Measurements from ENCODE around the gene PER1.

DNA sequence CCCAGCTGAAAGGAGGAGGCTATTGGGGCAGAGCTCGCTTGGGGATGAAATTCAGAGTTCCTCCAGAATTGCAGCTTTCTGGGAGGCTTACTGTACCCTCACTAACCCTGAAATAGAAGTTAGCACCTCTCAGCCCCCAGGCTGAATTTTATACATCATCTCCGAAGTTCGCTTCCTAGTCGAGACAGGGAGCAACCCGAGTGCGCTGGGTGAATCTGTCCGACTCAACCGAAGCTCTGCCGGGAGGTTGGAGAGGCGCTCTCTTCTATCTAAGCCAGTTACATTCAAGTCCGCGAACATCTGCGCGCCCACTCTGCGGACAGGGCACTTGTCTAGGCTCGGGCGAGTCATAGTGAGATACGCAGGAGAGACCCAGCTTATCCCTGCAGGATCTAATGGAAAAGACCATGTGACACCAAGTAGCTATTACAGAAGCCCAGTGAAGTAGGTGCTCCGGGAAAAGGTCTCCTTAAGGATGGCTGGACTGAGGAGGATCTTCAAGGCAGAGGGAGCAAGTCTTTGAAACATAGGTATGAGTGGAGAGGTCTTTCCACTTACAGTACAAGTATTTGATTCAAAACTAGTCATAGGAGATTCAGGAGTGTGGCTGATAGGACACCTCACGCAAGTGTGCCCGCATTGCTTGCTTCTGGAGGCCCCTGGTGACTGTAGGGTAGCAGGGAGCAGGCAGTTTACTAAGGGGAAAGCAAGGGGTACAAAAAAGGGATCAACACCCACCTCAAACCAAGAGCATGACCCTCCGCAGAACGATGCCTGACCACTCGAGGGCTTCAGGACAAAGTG, 27.7 kb downstream of the PER1 start:
- TF ChIP-seq JUND (IDR thresholded peaks at IDR 0.05; ENCODE audit: low read length) (no peak), RAD21 (IDR thresholded peaks at IDR 0.05 in 1 of 2, conservative IDR thresholded peaks at IDR 0.05 in 1 of 2; ENCODE audit: low read depth in 2 of 2, low read length in 2 of 2) (no peak), PHF8 (conservative IDR thresholded peaks at IDR 0.05; ENCODE audit: low read depth, low read length) (no peak)

All from H1 (cell line).